B cell (primary cell): ENCODE results near the gene MED9. TPM values are rescaled to one million over a fixed set of nuclear protein-coding genes. Genes with fewer than 3 reads are reported as not detected.

Experiments used
- ATAC-seq: fragments of 200-7000 bp; cut with Tn5 transposase; one replicate; pipeline ENCODE4 v1.10.0; 2021; ENCODE audit warnings: low read depth, mild to moderate bottlenecking, moderate number of reproducible peaks, moderate library complexity
- CTCF ChIA-PET: fragments of 350-600 bp; sonication (Branson Sonifier 250); formaldehyde crosslinking; loops from one replicate; lab custom pipeline; 2021; ENCODE audit warnings: antibody characterized with exemption, inconsistent platforms; lab: Charles Lee
- POLR2A ChIA-PET: fragments of 350-600 bp; sonication (Branson Sonifier 250); formaldehyde crosslinking; loops from one replicate; lab custom pipeline; 2021; ENCODE audit warnings: antibody characterized with exemption; lab: Charles Lee
- DNase-seq: peaks from one replicate; pipeline ENCODE4 v3.0.0; 2013
- H2AFZ ChIP-seq: 2 replicates; pipeline ENCODE4 v1.6.1; 2012; ENCODE audit warnings: mild to moderate bottlenecking, low read depth, low read length; ENCODE audit not compliant: insufficient read depth, poor library complexity, severe bottlenecking
- H3K27ac ChIP-seq, 2 donors: 1 replicate in 1 of 2; 2 replicates in 1 of 2; pipeline ENCODE4 v1.5.1; 2012 to 2013; ENCODE audit warnings: low read length in 2 of 2, mild to moderate bottlenecking in 2 of 2, moderate library complexity in 1 of 2
- H3K27me3 ChIP-seq, 4 experiments: fragments of 200-600 bp in 1 of 4; sonication (generic) in 1 of 4; replicated peaks in 1 of 4; 1 replicate in 2 of 4; 2 replicates in 2 of 4; pipeline versions ENCODE4 v1.6.1 to v1.7.0; 2013 to 2016; ENCODE audit warnings: low read length in 3 of 4, mild to moderate bottlenecking in 2 of 4, mixed read lengths in 1 of 4, moderate library complexity in 1 of 4; ENCODE audit not compliant: insufficient read depth in 4 of 4, control insufficient read depth in 3 of 4; ENCODE audit errors: control extremely low read depth in 1 of 4
- H3K36me3 ChIP-seq, 2 experiments: replicated peaks in 1 of 2; 1 replicate in 1 of 2; 2 replicates in 1 of 2; pipeline versions ENCODE4 v1.6.1 to v1.7.1; 2013; ENCODE audit warnings: low read length in 1 of 2; ENCODE audit not compliant: insufficient read depth in 2 of 2, control insufficient read depth in 1 of 2; ENCODE audit errors: control extremely low read depth in 1 of 2, extremely low read depth in 1 of 2
- H3K4me1 ChIP-seq, 2 donors: fragments of 200-600 bp in 1 of 2; sonication (generic) in 1 of 2; 1 replicate in 1 of 2; 2 replicates in 1 of 2; pipeline versions ENCODE4 v1.5.1 to v1.6.1; 2013 to 2017; ENCODE audit warnings: low read length in 2 of 2; ENCODE audit not compliant: control insufficient read depth in 2 of 2, insufficient read depth in 2 of 2
- H3K4me2 ChIP-seq: replicated peaks from 2 replicates; pipeline ENCODE3; 2012; ENCODE audit warnings: mild to moderate bottlenecking, low read depth, low read length; ENCODE audit not compliant: poor library complexity, severe bottlenecking
- H3K4me3 ChIP-seq, 5 experiments: fragments of 200-600 bp in 1 of 5; sonication (generic) in 1 of 5; 1 replicate in 3 of 5; 2 replicates in 2 of 5; pipeline versions ENCODE4 v1.5.1 to v1.7.0; 2011 to 2016; ENCODE audit warnings: low read length in 4 of 5, mild to moderate bottlenecking in 4 of 5, low read depth in 2 of 5, control low read depth in 1 of 5, moderate library complexity in 1 of 5; ENCODE audit not compliant: insufficient read depth in 1 of 5; ENCODE audit errors: control extremely low read depth in 1 of 5, extremely low read depth in 1 of 5
- H3K79me2 ChIP-seq: fragments of 200-600 bp; sonication (generic); one replicate; pipeline ENCODE4 v1.6.0; 2016; ENCODE audit warnings: low read length; ENCODE audit not compliant: control insufficient read depth, insufficient read depth
- H3K9ac ChIP-seq: fragments of 200-600 bp; sonication (generic); 2 replicates; pipeline ENCODE4 v1.6.1; 2017; ENCODE audit warnings: mild to moderate bottlenecking, low read length, moderate library complexity
- H3K9me3 ChIP-seq, 3 donors: one replicate each; pipeline versions ENCODE4 v1.6.1 to v1.7.1; 2013; ENCODE audit warnings: low read length in 2 of 3; ENCODE audit not compliant: control insufficient read depth in 2 of 3, insufficient read depth in 1 of 3; ENCODE audit errors: control extremely low read depth in 1 of 3
- H4K20me1 ChIP-seq: 2 replicates; pipeline ENCODE4 v1.6.0; 2012; ENCODE audit warnings: mild to moderate bottlenecking, low read length; ENCODE audit not compliant: insufficient read depth, control insufficient read depth, poor library complexity, severe bottlenecking
- H3K27ac Mint-ChIP-seq: one replicate; pipeline ENCODE4 v1.8.0; 2021; ENCODE audit warnings: mixed read lengths
- H3K27me3 Mint-ChIP-seq: one replicate; pipeline ENCODE4 v1.8.0; 2021; ENCODE audit warnings: mixed read lengths
- H3K4me1 Mint-ChIP-seq: one replicate; pipeline ENCODE4 v1.8.0; 2021; ENCODE audit warnings: mixed read lengths
- H3K4me3 Mint-ChIP-seq: one replicate; pipeline ENCODE4 v1.8.0; 2021; ENCODE audit warnings: mixed read lengths
- H3K9me3 Mint-ChIP-seq: one replicate; pipeline ENCODE4 v1.8.0; 2022; ENCODE audit warnings: mixed read lengths; ENCODE audit not compliant: insufficient read depth
- EZH2 ChIP-seq: IDR thresholded peaks from 2 replicates; pipeline ENCODE4 v1.6.1; 2012; ENCODE audit warnings: borderline replicate concordance, low read depth, mild to moderate bottlenecking, moderate library complexity, low read length; ENCODE audit not compliant: insufficient read depth, poor library complexity, severe bottlenecking
- WGBS: methylation state at CpG from one replicate; pipeline ENCODE4 v1.1.5; 2013; ENCODE audit warnings: missing lambda C conversion rate; ENCODE audit not compliant: insufficient coverage; 5-methylcytosine and 5-hydroxymethylcytosine counted together
- intact Hi-C: fragments of 100-400 bp; cut with micrococcal nuclease; formaldehyde crosslinking; loops from one replicate; pipeline ENCODE4 v1.10.0; 2022
- polyA plus RNA-seq: library from polyadenylated mRNA; depleted of rRNA; stranded (reverse); fragments of >200 nt; gene quantifications from 2 replicates; pipeline ENCODE4 v1.2.3, GENCODE V29; 2012
- total RNA-seq, 2 donors: library from RNA; stranded (reverse); fragments of 120-200 nt in 1 of 2; gene quantifications; 1 replicate in 1 of 2; 2 replicates in 1 of 2; pipeline versions ENCODE4 v1.2.3 to v1.2.4, GENCODE V29; 2013 to 2022
- TF ChIP-seq, protein P1 (sequence below): fragments of 200-600 bp; IDR thresholded peaks from one replicate; pipeline ENCODE4 v1.8.0; 2022; ENCODE audit warnings: antibody characterized with exemption, mild to moderate bottlenecking

MED9 gene
- total and polyA plus RNA-seq, 2 donors (not counting 1 experiment from before 2014, with no cell fraction given) = 11.6 to 18.9 TPM

DNA sequence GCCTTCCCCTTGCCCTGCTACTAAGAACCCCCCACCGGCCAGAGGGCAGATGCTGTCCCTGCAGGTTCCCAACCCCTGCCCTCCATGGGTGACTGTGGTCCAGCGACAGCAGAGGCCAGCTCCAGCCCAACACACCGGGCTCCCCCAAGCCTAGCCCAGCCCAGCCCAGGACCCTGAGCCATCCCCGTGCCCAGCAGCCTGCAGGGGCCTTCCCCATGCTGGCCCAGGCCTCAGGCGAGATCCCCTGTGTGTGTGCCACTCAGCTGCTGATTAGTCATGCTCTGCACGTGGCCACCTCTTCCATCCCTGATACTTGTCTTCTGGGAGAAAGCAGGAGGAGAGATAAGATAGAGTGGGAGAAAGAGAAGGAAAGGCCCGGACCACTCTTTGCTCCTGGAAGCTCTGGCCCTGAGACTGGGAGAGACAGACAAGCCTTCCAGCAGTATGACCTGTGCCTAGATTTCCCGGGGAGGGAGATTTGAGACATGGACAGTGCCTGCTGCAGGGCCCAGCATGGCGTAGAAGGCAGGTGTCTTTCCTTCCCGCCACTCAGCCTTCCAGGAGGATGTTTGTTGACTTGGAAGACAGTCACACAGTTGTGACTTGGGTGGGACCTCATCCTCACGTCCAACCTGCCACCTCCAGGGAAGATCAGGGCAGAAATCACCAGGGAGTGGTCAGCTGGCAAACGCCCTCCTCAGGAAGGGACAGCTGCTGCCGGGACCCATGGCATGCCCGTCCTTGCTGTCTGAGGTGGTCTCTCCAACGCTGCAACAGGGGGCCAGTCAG, 60.7 kb downstream of the MED9 start:
- no peaks in the 10 kb centered on the region for H3K9me3 Mint-ChIP-seq
- 92% methylated on average over 15 of the region's 15 CpGs for WGBS
- no peaks in the 10 kb centered on the region for H3K4me1 ChIP-seq
- intact Hi-C loops = no loop called here
- DNase-seq (no peak), ATAC-seq (no peak)
- ChIA-PET POLR2A (no interaction called here), CTCF (no interaction called here)
- H3K4me3 ChIP-seq = no peak overlapping the region
- no peak overlapping the region for H3K9ac ChIP-seq
- no peaks in the 10 kb centered on the region for H3K9me3 ChIP-seq
- H3K4me3 Mint-ChIP-seq = no peak overlapping the region
- no peaks in the 10 kb centered on the region for H3K27me3 ChIP-seq
- no peak overlapping the region for H3K27ac Mint-ChIP-seq
- no peaks in the 10 kb centered on the region for H3K79me2 ChIP-seq
- no peak overlapping the region for H3K27ac ChIP-seq
- no peaks in the 10 kb centered on the region for H3K27me3 Mint-ChIP-seq
- H3K4me1 Mint-ChIP-seq = no peaks in the 10 kb centered on the region
- H4K20me1 ChIP-seq = no peaks in the 10 kb centered on the region
- H3K36me3 ChIP-seq = no peaks in the 10 kb centered on the region
- TF ChIP-seq, protein P1, sequence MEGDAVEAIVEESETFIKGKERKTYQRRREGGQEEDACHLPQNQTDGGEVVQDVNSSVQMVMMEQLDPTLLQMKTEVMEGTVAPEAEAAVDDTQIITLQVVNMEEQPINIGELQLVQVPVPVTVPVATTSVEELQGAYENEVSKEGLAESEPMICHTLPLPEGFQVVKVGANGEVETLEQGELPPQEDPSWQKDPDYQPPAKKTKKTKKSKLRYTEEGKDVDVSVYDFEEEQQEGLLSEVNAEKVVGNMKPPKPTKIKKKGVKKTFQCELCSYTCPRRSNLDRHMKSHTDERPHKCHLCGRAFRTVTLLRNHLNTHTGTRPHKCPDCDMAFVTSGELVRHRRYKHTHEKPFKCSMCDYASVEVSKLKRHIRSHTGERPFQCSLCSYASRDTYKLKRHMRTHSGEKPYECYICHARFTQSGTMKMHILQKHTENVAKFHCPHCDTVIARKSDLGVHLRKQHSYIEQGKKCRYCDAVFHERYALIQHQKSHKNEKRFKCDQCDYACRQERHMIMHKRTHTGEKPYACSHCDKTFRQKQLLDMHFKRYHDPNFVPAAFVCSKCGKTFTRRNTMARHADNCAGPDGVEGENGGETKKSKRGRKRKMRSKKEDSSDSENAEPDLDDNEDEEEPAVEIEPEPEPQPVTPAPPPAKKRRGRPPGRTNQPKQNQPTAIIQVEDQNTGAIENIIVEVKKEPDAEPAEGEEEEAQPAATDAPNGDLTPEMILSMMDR = no peak
- TF ChIP-seq EZH2 = no peak
- no peak overlapping the region for H2AFZ ChIP-seq
- H3K4me2 ChIP-seq = no peak overlapping the region
